H9 (cell line): ENCODE data around the gene PLCZ1. TPM values are rescaled to one million over a fixed set of nuclear protein-coding genes. Genes with fewer than 3 reads are reported as not detected.

ENCODE experiments used
- DNase-seq: peaks from one replicate; pipeline ENCODE4 v3.0.0-alpha.2; 2017
- H2AFZ ChIP-seq: one replicate; pipeline ENCODE4 v1.6.1; 2013; ENCODE audit warnings: mild to moderate bottlenecking, low read length, control low read depth, moderate library complexity
- H2AK5ac ChIP-seq: 2 replicates; pipeline ENCODE4 v1.6.1; 2013; ENCODE audit warnings: low read length, control low read depth, mixed read lengths; ENCODE audit not compliant: insufficient read length
- H2BK120ac ChIP-seq: one replicate; pipeline ENCODE4 v1.6.1; 2013; ENCODE audit warnings: low read depth, mild to moderate bottlenecking, low read length, control low read depth, inconsistent platforms; ENCODE audit not compliant: poor library complexity, severe bottlenecking
- H2BK12ac ChIP-seq: 2 replicates; pipeline ENCODE4 v1.6.1; 2013; ENCODE audit warnings: low read length, control low read depth, mixed read lengths, low read depth; ENCODE audit not compliant: insufficient read length
- H2BK15ac ChIP-seq: 2 replicates; pipeline ENCODE4 v1.6.1; 2013; ENCODE audit warnings: low read depth, low read length, control low read depth
- H2BK20ac ChIP-seq: one replicate; pipeline ENCODE4 v1.6.1; 2013; ENCODE audit warnings: low read depth, mild to moderate bottlenecking, low read length, control low read depth, inconsistent platforms; ENCODE audit not compliant: poor library complexity, severe bottlenecking
- H2BK5ac ChIP-seq: 2 replicates; pipeline ENCODE4 v1.6.1; 2013; ENCODE audit warnings: low read length, control low read depth, mixed read lengths; ENCODE audit not compliant: insufficient read length
- H3K14ac ChIP-seq: 2 replicates; pipeline ENCODE4 v1.6.1; 2013; ENCODE audit warnings: low read length, control low read depth; ENCODE audit not compliant: insufficient read depth
- H3K18ac ChIP-seq: 2 replicates; pipeline ENCODE4 v1.6.1; 2013; ENCODE audit warnings: low read depth, mild to moderate bottlenecking, mixed read lengths, low read length, control low read depth; ENCODE audit not compliant: insufficient read length
- H3K23ac ChIP-seq: 2 replicates; pipeline ENCODE4 v1.6.1; 2013; ENCODE audit warnings: low read length, control low read depth, mixed read lengths, low read depth; ENCODE audit not compliant: insufficient read length
- H3K23me2 ChIP-seq: 2 replicates; pipeline ENCODE4 v1.6.1; 2013; ENCODE audit warnings: low read depth, mild to moderate bottlenecking, mixed read lengths, low read length, control low read depth; ENCODE audit not compliant: insufficient read length, poor library complexity, severe bottlenecking
- H3K27ac ChIP-seq: 2 replicates; pipeline ENCODE4 v1.5.1; 2013; ENCODE audit warnings: low read length, control low read depth, mixed read lengths, low read depth; ENCODE audit not compliant: insufficient read length
- H3K27me3 ChIP-seq: 2 replicates; pipeline ENCODE4 v1.6.1; 2013; ENCODE audit warnings: low read length, control low read depth, inconsistent platforms; ENCODE audit not compliant: insufficient read depth
- H3K4ac ChIP-seq: 2 replicates; pipeline ENCODE4 v1.6.1; 2013; ENCODE audit warnings: low read depth, mild to moderate bottlenecking, control low read depth, inconsistent platforms, low read length, moderate library complexity
- H3K4me1 ChIP-seq: 2 replicates; pipeline ENCODE4 v1.6.1; 2013; ENCODE audit warnings: low read length, control low read depth, inconsistent platforms; ENCODE audit not compliant: insufficient read depth
- H3K4me2 ChIP-seq: 2 replicates; pipeline ENCODE4 v1.6.1; 2013; ENCODE audit warnings: low read length, control low read depth, mixed read lengths; ENCODE audit not compliant: insufficient read length, insufficient read depth
- H3K56ac ChIP-seq: 2 replicates; pipeline ENCODE4 v1.6.1; 2013; ENCODE audit warnings: low read depth, mild to moderate bottlenecking, mixed read lengths, low read length, control low read depth; ENCODE audit not compliant: insufficient read length
- H3K79me1 ChIP-seq: 2 replicates; pipeline ENCODE4 v1.6.1; 2013; ENCODE audit warnings: low read depth, mild to moderate bottlenecking, moderate library complexity, low read length, control low read depth, inconsistent platforms; ENCODE audit not compliant: insufficient read depth, poor library complexity, severe bottlenecking
- H3K79me2 ChIP-seq: 2 replicates; pipeline ENCODE4 v1.6.1; 2013; ENCODE audit warnings: low read length, control low read depth, inconsistent platforms; ENCODE audit not compliant: insufficient read depth
- H3K9ac ChIP-seq: 2 replicates; pipeline ENCODE4 v1.6.1; 2013; ENCODE audit warnings: low read length, control low read depth, mixed read lengths; ENCODE audit not compliant: insufficient read length; ENCODE audit errors: extremely low read depth
- H3K9me3 ChIP-seq: one replicate; pipeline ENCODE4 v1.6.1; 2013; ENCODE audit warnings: low read depth, low read length, inconsistent platforms; ENCODE audit not compliant: control insufficient read depth
- H3T11ph ChIP-seq: one replicate; pipeline ENCODE4 v1.6.1; 2013; ENCODE audit warnings: mild to moderate bottlenecking, low read length, control low read depth, inconsistent platforms
- H4K20me1 ChIP-seq: one replicate; pipeline ENCODE4 v1.6.1; 2013; ENCODE audit not compliant: control insufficient read depth, insufficient read length, insufficient read depth
- H4K5ac ChIP-seq: 2 replicates; pipeline ENCODE4 v1.6.1; 2013; ENCODE audit warnings: low read depth, mild to moderate bottlenecking, mixed read lengths, low read length, control low read depth; ENCODE audit not compliant: insufficient read length
- H4K8ac ChIP-seq: replicated peaks from 2 replicates; pipeline ENCODE4 v1.6.1; 2013; ENCODE audit warnings: low read length, control low read depth, mixed read lengths, low read depth; ENCODE audit not compliant: insufficient read length
- H4K91ac ChIP-seq: 2 replicates; pipeline ENCODE4 v1.6.1; 2013; ENCODE audit warnings: low read depth, mild to moderate bottlenecking, moderate library complexity, mixed read lengths, low read length, control low read depth; ENCODE audit not compliant: insufficient read length
- H3K27ac Mint-ChIP-seq, 3 experiments: 2 replicates in 2 of 3; 3 replicates in 1 of 3; pipeline ENCODE4 v1.8.0; 2020 to 2021; ENCODE audit warnings: mixed read lengths in 3 of 3, mild to moderate bottlenecking in 1 of 3, moderate library complexity in 1 of 3
- H3K27me3 Mint-ChIP-seq: 2 replicates; pipeline ENCODE4 v1.8.0; 2021; ENCODE audit warnings: low read depth, mild to moderate bottlenecking, moderate library complexity, mixed read lengths
- H3K36me3 Mint-ChIP-seq, 3 experiments: 2 replicates in 2 of 3; 3 replicates in 1 of 3; pipeline ENCODE4 v1.8.0; 2020 to 2021; ENCODE audit warnings: low read depth in 3 of 3, mixed read lengths in 3 of 3; ENCODE audit not compliant: insufficient read depth in 1 of 3
- H3K4me1 Mint-ChIP-seq, 2 experiments: 2 replicates each; pipeline ENCODE4 v1.8.0; 2020; ENCODE audit warnings: mixed read lengths in 2 of 2
- H3K4me3 Mint-ChIP-seq, 2 experiments: 2 replicates in 1 of 2; 3 replicates in 1 of 2; pipeline ENCODE4 v1.8.0; 2020 to 2021; ENCODE audit warnings: mild to moderate bottlenecking in 2 of 2, mixed read lengths in 2 of 2, moderate library complexity in 1 of 2
- H3K9me3 Mint-ChIP-seq, 2 experiments: 2 replicates in 1 of 2; 3 replicates in 1 of 2; pipeline ENCODE4 v1.8.0; 2020; ENCODE audit warnings: mild to moderate bottlenecking in 2 of 2, mixed read lengths in 2 of 2, moderate library complexity in 1 of 2
- WGBS: extraction: QIAGEN DNeasy Blood & Tissue Kit; methylation state at CpG from one replicate; pipeline ENCODE4 v1.1.7; 2013; ENCODE audit warnings: missing lambda C conversion rate, low lambda C conversion rate, mixed read lengths; ENCODE audit not compliant: insufficient read length; ENCODE audit errors: extremely low coverage; 5-methylcytosine and 5-hydroxymethylcytosine counted together
- total RNA-seq: library from RNA; stranded (reverse); gene quantifications from 2 replicates; pipeline ENCODE4 v1.2.1, GENCODE V29; 2021
- TF ChIP-seq, protein P1 (sequence below): fragments of 200-600 bp; sonication (generic); conservative IDR thresholded peaks from 3 replicates; pipeline ENCODE4 v1.8.0; 2021; ENCODE audit warnings: antibody characterized with exemption, mild to moderate bottlenecking

PLCZ1 gene
- total RNA-seq, 1 experiment from 2014 or later: not detected

DNA sequence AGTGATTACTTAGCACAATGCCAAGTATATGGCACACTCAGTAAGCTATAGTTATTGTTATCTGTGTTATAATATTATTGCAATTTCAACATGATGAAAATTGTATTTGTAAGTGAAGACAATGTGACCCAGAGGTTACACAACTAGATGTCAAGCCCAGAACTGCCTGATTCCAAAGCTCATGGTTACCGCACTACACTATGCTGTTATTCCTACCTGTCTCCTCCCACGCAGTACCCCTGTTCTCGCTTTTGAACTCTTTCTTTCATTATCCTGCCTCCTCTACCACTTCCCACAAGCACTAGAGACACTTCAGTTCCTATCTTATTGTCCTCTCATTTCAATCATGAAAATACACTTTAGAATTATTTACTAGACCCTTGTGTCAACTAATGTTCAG is 93.2 kb downstream of the PLCZ1 start:
- Histone ChIP-seq H2BK120ac (no peak overlapping the region), H4K20me1 (no peaks in the 10 kb centered on the region), H3K27me3 (no peaks in the 10 kb centered on the region), H3K79me1 (no peaks in the 10 kb centered on the region), H2BK20ac (no peak overlapping the region), H3K9ac (no peak overlapping the region), H2BK5ac (no peak overlapping the region), H3K4me1 (no peaks in the 10 kb centered on the region), H4K91ac (no peak overlapping the region), H2AFZ (no peak overlapping the region), H3K79me2 (no peaks in the 10 kb centered on the region), H3T11ph (no peak overlapping the region), H3K23ac (no peak overlapping the region), H4K5ac (no peak overlapping the region), H3K27ac (no peak overlapping the region), H2BK12ac (no peak overlapping the region), H3K4ac (no peak overlapping the region), H4K8ac (no peak overlapping the region), H3K4me2 (no peak overlapping the region), H3K23me2 (no peaks in the 10 kb centered on the region), H3K18ac (no peak overlapping the region), H3K14ac (no peak overlapping the region), H2AK5ac (no peak overlapping the region), H2BK15ac (no peak overlapping the region), H3K56ac (no peak overlapping the region), H3K9me3 (no peaks in the 10 kb centered on the region)
- Mint-ChIP-seq H3K27me3 (no peaks in the 10 kb centered on the region), H3K4me3 (no peak overlapping the region), H3K27ac (no peak overlapping the region), H3K9me3 (no peaks in the 10 kb centered on the region), H3K36me3 (no peaks in the 10 kb centered on the region), H3K4me1 (no peaks in the 10 kb centered on the region; a peak in 1 of 4 replicates)
- TF ChIP-seq, protein P1, sequence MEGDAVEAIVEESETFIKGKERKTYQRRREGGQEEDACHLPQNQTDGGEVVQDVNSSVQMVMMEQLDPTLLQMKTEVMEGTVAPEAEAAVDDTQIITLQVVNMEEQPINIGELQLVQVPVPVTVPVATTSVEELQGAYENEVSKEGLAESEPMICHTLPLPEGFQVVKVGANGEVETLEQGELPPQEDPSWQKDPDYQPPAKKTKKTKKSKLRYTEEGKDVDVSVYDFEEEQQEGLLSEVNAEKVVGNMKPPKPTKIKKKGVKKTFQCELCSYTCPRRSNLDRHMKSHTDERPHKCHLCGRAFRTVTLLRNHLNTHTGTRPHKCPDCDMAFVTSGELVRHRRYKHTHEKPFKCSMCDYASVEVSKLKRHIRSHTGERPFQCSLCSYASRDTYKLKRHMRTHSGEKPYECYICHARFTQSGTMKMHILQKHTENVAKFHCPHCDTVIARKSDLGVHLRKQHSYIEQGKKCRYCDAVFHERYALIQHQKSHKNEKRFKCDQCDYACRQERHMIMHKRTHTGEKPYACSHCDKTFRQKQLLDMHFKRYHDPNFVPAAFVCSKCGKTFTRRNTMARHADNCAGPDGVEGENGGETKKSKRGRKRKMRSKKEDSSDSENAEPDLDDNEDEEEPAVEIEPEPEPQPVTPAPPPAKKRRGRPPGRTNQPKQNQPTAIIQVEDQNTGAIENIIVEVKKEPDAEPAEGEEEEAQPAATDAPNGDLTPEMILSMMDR: no peak
- DNase-seq: no peak
- WGBS: no CpG with 5 or more reads among the region's 3 CpGs
